Activated CD8-positive, alpha-beta T cell treated with anti-CD3 and anti-CD28 coated beads, Interleukin-2, amount 10 ng/mL, durations not matched to agents 7 days and 5 days (primary cell): ENCODE measurements around the gene MRPL55. TPM values are rescaled to one million over a fixed set of nuclear protein-coding genes. Genes with fewer than 3 reads are reported as not detected.
A peak's percentile ranks its signal among the peaks of the same experiment; 100 is the strongest.

Source experiments
- ATAC-seq: fragments of 150-1000 bp; cut with Tn5 transposase; one replicate; pipeline ENCODE4 v1.10.0; 2021; ENCODE audit warnings: moderate library complexity
- CTCF ChIA-PET: fragments of 350-600 bp; sonication (Branson Sonifier 250); formaldehyde crosslinking; loops from one replicate; lab custom pipeline; 2021; ENCODE audit warnings: antibody characterized with exemption; lab: Charles Lee
- POLR2A ChIA-PET: fragments of 350-600 bp; sonication (Branson Sonifier 250); formaldehyde crosslinking; loops from one replicate; lab custom pipeline; 2021; ENCODE audit warnings: antibody characterized with exemption; lab: Charles Lee
- DNase-seq: peaks from one replicate; pipeline ENCODE4 v3.0.0-alpha.2; 2020
- H3K27ac Mint-ChIP-seq: one replicate; pipeline ENCODE4 v1.8.0; 2021; ENCODE audit warnings: mild to moderate bottlenecking, mixed read lengths
- H3K27me3 Mint-ChIP-seq: one replicate; pipeline ENCODE4 v1.8.0; 2021; ENCODE audit warnings: low read depth, mixed read lengths
- H3K36me3 Mint-ChIP-seq: one replicate; pipeline ENCODE4 v1.8.0; 2021; ENCODE audit warnings: low read depth, mixed read lengths
- H3K4me1 Mint-ChIP-seq: one replicate; pipeline ENCODE4 v1.8.0; 2021; ENCODE audit warnings: low read depth, mixed read lengths
- H3K4me3 Mint-ChIP-seq: one replicate; pipeline ENCODE4 v1.8.0; 2021; ENCODE audit warnings: mild to moderate bottlenecking, mixed read lengths
- H3K9me3 Mint-ChIP-seq: one replicate; pipeline ENCODE4 v1.8.0; 2022; ENCODE audit warnings: mixed read lengths; ENCODE audit not compliant: insufficient read depth
- total RNA-seq, 2 experiments: library from RNA; stranded (reverse); gene quantifications; one replicate each; pipeline ENCODE4 v1.2.3, GENCODE V29; 2021

Gene MRPL55
- total RNA-seq, 2 experiments from 2014 or later, result 51.1 to 60.7 TPM

DNA sequence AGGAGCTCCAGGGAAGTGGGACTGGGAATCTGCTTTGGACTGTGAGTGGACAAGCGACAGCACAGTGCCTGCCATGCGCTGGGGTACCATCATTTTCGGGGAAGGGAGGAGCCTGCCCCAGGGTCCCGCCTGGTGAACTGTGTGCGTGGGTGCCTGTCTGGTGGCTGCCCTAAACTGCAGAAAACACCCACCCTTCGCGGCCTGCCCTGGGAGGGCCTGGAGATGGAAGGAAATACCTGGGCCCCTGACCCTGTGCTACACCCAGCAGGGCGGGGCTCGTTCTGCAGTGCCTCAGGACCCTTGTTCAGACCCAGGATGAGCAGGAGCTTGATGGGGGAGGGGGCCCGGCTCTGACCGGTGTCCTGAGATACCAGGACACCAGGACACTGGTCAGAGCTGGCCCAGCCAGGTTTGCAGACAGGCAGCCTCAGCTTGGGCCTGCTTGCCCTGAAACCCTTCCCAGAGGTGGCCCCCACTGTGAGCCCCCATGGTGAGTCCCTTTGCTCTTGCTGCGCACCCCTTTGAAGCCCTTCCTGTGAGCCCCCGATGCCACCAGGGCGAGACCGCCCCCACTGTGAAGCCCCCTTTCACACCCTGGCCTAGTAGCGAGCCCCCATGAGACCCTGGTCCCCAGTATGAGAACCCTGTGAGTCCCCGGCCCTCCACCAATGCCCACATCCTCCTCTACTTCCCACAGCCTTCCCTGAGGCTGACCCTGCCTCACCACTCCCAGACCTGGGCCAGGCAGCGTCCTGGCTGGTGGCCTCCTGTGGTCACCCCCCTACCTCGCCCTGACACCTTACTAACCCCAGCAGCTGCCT lies 43.2 kb upstream of the MRPL55 start:
- DNase-seq, result no peak

GRCh38 chr1:228151180-228151925 lies 42.3 kb upstream of the MRPL55 start:
- DNase-seq (no peak), ATAC-seq (no peak)
- no peaks in the 10 kb centered on the region for H3K27me3 Mint-ChIP-seq
- H3K4me3 Mint-ChIP-seq, result no peak overlapping the region
- H3K9me3 Mint-ChIP-seq, result no peaks in the 10 kb centered on the region
- CTCF ChIA-PET, result no interaction called here
- POLR2A ChIA-PET, result interaction anchor here (0.8 to 1.3 kb wide), 3 partner anchors 10 to 69 kb away, joined by 3 to 6 read pairs (median 3); no protein-coding TSS in a partner anchor
- H3K36me3 Mint-ChIP-seq, result no peaks in the 10 kb centered on the region
- peak overlapping the region; percentile 22 for H3K27ac Mint-ChIP-seq
- H3K4me1 Mint-ChIP-seq, result peaks cover 28% of the 10 kb centered on the region

More for the DNA sequence above, 43.2 kb upstream of the MRPL55 start:
- Mint-ChIP-seq H3K4me1 (peaks cover 36% of the 10 kb centered on the region), H3K9me3 (no peaks in the 10 kb centered on the region), H3K27me3 (no peaks in the 10 kb centered on the region), H3K4me3 (no peak overlapping the region), H3K36me3 (no peaks in the 10 kb centered on the region), H3K27ac (peak overlapping the region; percentile 68)
- no peak for ATAC-seq
- ChIA-PET POLR2A (interaction anchor here (0.8 to 1.3 kb wide), 3 partner anchors 11 to 70 kb away, joined by 3 to 6 read pairs (median 3); no protein-coding TSS in a partner anchor), CTCF (interaction anchor here (1.5 kb wide), 1 partner anchor 14 kb away, joined by 4 read pairs; no protein-coding TSS in a partner anchor)

DNA sequence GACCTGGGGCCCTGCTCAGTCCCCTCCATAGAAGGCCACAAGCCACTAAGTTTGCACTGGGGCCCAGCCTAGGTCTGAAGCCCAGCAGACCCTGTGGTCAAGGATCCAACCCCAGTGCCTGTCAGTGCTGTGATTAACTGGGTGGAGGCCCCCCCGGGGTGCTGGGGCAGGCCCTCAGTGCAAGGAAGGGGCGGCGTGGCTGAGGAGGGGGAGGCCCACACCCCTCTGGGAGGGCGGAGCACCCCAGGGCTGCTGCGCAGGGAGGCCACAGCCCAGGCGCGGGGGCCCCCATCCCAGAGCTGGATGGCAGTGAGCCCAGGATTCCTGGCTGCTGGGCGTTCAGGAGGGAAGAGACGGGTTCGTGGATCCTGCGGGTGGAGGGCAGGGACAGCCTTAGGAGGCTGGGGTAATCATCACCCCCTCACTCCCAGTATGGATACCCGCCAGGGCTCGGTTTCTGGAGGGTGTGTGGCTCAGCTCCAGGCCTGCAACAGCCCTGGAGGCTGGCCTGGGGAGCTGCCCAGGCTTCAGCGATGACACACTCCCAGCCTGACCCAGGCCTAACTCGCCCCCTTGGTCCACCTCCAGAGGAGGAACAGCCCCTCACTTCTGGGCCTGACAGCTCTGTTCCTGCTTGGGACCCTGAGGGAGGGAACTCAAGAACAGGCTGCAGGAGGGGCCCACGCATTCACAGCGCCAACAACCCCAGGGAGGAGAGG lies 41.5 kb upstream of the MRPL55 start:
- ChIA-PET CTCF (no interaction called here), POLR2A (no interaction called here)
- Mint-ChIP-seq H3K4me1 (peaks cover 21% of the 10 kb centered on the region), H3K9me3 (no peaks in the 10 kb centered on the region), H3K27ac (no peak overlapping the region), H3K4me3 (no peak overlapping the region), H3K36me3 (no peaks in the 10 kb centered on the region), H3K27me3 (no peaks in the 10 kb centered on the region)
- no peak for ATAC-seq
- DNase-seq, result no peak

- peaks cover 17% of the 10 kb centered on the region for H3K4me1 Mint-ChIP-seq
- DNase-seq (no peak), ATAC-seq (no peak)
- no peak overlapping the region for H3K4me3 Mint-ChIP-seq
- no peak overlapping the region for H3K27ac Mint-ChIP-seq
- H3K36me3 Mint-ChIP-seq, result no peaks in the 10 kb centered on the region
- H3K27me3 Mint-ChIP-seq, result no peaks in the 10 kb centered on the region
- POLR2A ChIA-PET, result no interaction called here
- no peaks in the 10 kb centered on the region for H3K9me3 Mint-ChIP-seq
- CTCF ChIA-PET, result no interaction called here
Observed at GRCh38 chr1:228150120-228150460, 41.0 kb upstream of the MRPL55 start.

DNA sequence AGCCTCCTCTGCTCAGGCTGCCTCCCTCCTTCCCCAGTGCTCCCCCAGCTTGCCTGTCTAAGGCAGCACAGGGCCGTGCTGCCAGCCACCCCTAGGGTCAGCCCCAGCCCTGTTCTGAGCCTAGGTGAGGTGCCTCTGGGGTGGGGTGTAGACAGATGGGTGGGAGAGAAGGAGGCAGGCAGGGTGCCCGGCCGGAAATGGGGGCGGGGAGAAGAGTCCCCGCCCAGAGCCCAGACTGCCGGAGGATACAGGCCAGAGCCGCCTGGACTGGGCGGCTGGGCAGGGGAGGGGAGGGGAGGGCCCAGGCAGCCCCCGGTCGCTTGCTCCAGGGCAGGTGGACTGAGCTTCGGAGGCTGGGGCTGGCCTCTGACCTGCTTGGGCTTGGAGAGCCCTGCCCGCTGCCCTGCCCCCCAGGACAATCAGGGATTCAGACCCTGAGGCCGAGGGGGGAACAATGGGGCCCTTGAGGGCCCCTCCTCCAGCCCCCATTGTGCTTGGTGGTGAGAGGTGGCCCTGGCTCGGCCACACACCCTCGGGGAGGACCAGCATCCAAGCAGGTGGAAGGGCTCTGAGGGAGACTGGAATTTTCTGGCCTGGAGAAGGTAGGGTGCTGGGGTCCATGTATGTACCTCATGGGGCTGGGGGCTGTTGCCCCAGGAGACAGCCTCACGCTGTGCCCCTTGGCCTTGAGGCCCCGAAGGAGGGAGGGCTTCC lies 40.5 kb upstream of the MRPL55 start, which contains the start of gene GJC2:
TSS of gene GJC2 (plus strand) at position 525 of the 714 bp plus-strand sequence. CDS start 7,829 bp downstream, outside the sequence.
- Mint-ChIP-seq H3K9me3 (no peaks in the 10 kb centered on the region), H3K27me3 (no peaks in the 10 kb centered on the region), H3K4me3 (no peak within 1 kb of the TSS), H3K4me1 (peaks cover 11% of the 10 kb centered on the region), H3K27ac (no peak within 1 kb of the TSS), H3K36me3 (no peaks in the 10 kb centered on the region)
- ChIA-PET CTCF (no interaction called here), POLR2A (no interaction called here)
- DNase-seq, result no peak
- no peak for ATAC-seq

- no peak for ATAC-seq
- POLR2A ChIA-PET, result no interaction called here
- H3K4me3 Mint-ChIP-seq, result no peak overlapping the region
- H3K9me3 Mint-ChIP-seq, result no peaks in the 10 kb centered on the region
- peaks cover 14% of the 10 kb centered on the region for H3K4me1 Mint-ChIP-seq
- H3K27me3 Mint-ChIP-seq, result no peaks in the 10 kb centered on the region
- no peak for DNase-seq
- no peak overlapping the region for H3K27ac Mint-ChIP-seq
- CTCF ChIA-PET, result no interaction called here
- H3K36me3 Mint-ChIP-seq, result no peaks in the 10 kb centered on the region
Observed at GRCh38 chr1:228148935-228149405, 39.9 kb upstream of the MRPL55 start.

DNA sequence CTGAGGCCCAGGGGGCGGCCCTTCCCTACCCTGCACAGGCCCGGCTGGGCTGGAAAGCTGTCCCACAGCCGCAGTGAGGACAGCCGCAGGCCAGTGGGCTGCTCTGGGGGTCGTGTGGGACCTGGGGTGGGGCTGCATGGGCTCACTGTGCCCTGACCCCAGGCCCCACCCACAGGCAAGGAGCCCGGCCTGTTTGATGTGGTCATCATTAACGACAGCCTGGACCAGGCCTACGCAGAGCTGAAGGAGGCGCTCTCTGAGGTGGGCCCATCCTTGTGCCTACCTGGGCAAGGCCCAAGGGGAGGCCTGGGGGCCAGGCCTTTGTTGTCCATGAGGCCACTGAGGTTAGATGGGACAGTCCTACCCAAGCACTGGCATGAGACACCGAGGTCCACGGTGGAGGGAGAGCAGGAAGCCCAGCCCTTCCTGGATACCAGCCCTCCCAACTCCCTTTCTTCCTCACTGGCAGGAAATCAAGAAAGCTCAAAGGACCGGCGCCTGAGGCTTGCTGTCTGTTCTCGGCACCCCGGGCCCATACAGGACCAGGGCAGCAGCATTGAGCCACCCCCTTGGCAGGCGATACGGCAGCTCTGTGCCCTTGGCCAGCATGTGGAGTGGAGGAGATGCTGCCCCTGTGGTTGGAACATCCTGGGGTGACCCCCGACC lies 39.2 kb upstream of the MRPL55 start:
- H3K36me3 Mint-ChIP-seq, result peaks cover 6% of the 10 kb centered on the region
- H3K4me1 Mint-ChIP-seq, result peaks cover 21% of the 10 kb centered on the region
- POLR2A ChIA-PET, result no interaction called here
- no peak overlapping the region for H3K4me3 Mint-ChIP-seq
- no peak overlapping the region for H3K27ac Mint-ChIP-seq
- DNase-seq (no peak), ATAC-seq (no peak)
- H3K9me3 Mint-ChIP-seq, result no peaks in the 10 kb centered on the region
- no peaks in the 10 kb centered on the region for H3K27me3 Mint-ChIP-seq
- CTCF ChIA-PET, result no interaction called here

- CTCF ChIA-PET, result no interaction called here
- Mint-ChIP-seq H3K9me3 (no peaks in the 10 kb centered on the region), H3K27ac (peak overlapping the region; percentile 25)
Observed at GRCh38 chr1:228147768-228148167, 38.7 kb upstream of the MRPL55 start.

GRCh38 chr1:228147151-228147693 lies 38.1 kb upstream of the MRPL55 start:
- H3K9me3 Mint-ChIP-seq, result no peaks in the 10 kb centered on the region
- no peak for DNase-seq
- peaks cover 17% of the 10 kb centered on the region for H3K36me3 Mint-ChIP-seq
- H3K27me3 Mint-ChIP-seq, result no peaks in the 10 kb centered on the region
- no peak overlapping the region for H3K27ac Mint-ChIP-seq
- CTCF ChIA-PET, result no interaction called here
- no peak for ATAC-seq
- H3K4me1 Mint-ChIP-seq, result peaks cover 27% of the 10 kb centered on the region
- POLR2A ChIA-PET, result no interaction called here
- H3K4me3 Mint-ChIP-seq, result no peak overlapping the region

More at GRCh38 chr1:228147768-228148167, 38.7 kb upstream of the MRPL55 start:
- Mint-ChIP-seq H3K4me3 (no peak overlapping the region), H3K27me3 (no peaks in the 10 kb centered on the region), H3K4me1 (peaks cover 25% of the 10 kb centered on the region), H3K36me3 (peaks cover 12% of the 10 kb centered on the region)
- DNase-seq (no peak), ATAC-seq (no peak)
- POLR2A ChIA-PET, result no interaction called here

- Mint-ChIP-seq H3K9me3 (no peaks in the 10 kb centered on the region), H3K4me3 (no peak overlapping the region), H3K36me3 (peaks cover 24% of the 10 kb centered on the region), H3K4me1 (peaks cover 30% of the 10 kb centered on the region), H3K27me3 (no peaks in the 10 kb centered on the region), H3K27ac (no peak overlapping the region)
- no peak for ATAC-seq
- ChIA-PET POLR2A (no interaction called here), CTCF (no interaction called here)
- no peak for DNase-seq
Observed at GRCh38 chr1:228146417-228147150, 37.5 kb upstream of the MRPL55 start.
